Uterus (tissue), 2 donors: ENCODE data around the gene GATA2.

Experiments used
- CTCF ChIP-seq, 4 experiments: fragments of 200-600 bp in 2 of 4; fragments of 450-650 bp in 2 of 4; sonication (generic) in 2 of 4; IDR thresholded peaks; one replicate each; pipeline ENCODE4 v1.5.1; 2016 to 2019; ENCODE audit warnings: antibody characterized with exemption in 4 of 4, mild to moderate bottlenecking in 2 of 4, moderate library complexity in 1 of 4
- POLR2A ChIP-seq, 2 donors: fragments of 450-650 bp; IDR thresholded peaks; one replicate each; pipeline ENCODE4 v1.6.1; 2016; ENCODE audit warnings: antibody characterized with exemption in 2 of 2, mild to moderate bottlenecking in 1 of 2, moderate library complexity in 1 of 2

- TF ChIP-seq CTCF (IDR thresholded peaks at IDR 0.05), result no peak
- no peak for TF ChIP-seq POLR2A (IDR thresholded peaks at IDR 0.05)
Observed at GRCh38 chr3:128449111-128449638, 43.8 kb downstream of the GATA2 start.
